ENCODE results near the gene TANGO2.

TANGO2 gene

GRCh38 chr22:20053407-20054033 lies 32.6 kb downstream of the TANGO2 start:
- no peaks in the 10 kb centered on the region for H3K27me3 Mint-ChIP-seq
- H3K9me3 Mint-ChIP-seq = no peaks in the 10 kb centered on the region
- peaks cover 5% of the 10 kb centered on the region for H3K4me1 Mint-ChIP-seq
- no peak for ATAC-seq
- H3K27ac Mint-ChIP-seq = peak overlapping the region in 1 of 2 donors; percentile 37
- no peak overlapping the region for H3K4me3 Mint-ChIP-seq
- no peak for DNase-seq

GRCh38 chr22:20054034-20054427 lies 33.1 kb downstream of the TANGO2 start:
- no peak for ATAC-seq
- no peaks in the 10 kb centered on the region for H3K27me3 Mint-ChIP-seq
- peak overlapping the region in 1 of 2 donors; percentile 81 for H3K27ac Mint-ChIP-seq
- H3K9me3 Mint-ChIP-seq = no peaks in the 10 kb centered on the region
- no peak overlapping the region for H3K4me3 Mint-ChIP-seq
- no peak for DNase-seq
- H3K4me1 Mint-ChIP-seq = peaks cover 10% of the 10 kb centered on the region

GRCh38 chr22:20054485-20054884 lies 33.6 kb downstream of the TANGO2 start:
- no peak for ATAC-seq
- no peak overlapping the region for H3K4me3 Mint-ChIP-seq

GRCh38 chr22:20055144-20055543 lies 34.2 kb downstream of the TANGO2 start:
- Mint-ChIP-seq H3K9me3 (no peaks in the 10 kb centered on the region), H3K4me3 (no peak overlapping the region), H3K27ac (peak overlapping the region in 1 of 2 donors; percentile 69), H3K4me1 (peaks cover 19% of the 10 kb centered on the region), H3K27me3 (no peaks in the 10 kb centered on the region)
- DNase-seq (no peak), ATAC-seq (no peak)

More at GRCh38 chr22:20054485-20054884, 33.6 kb downstream of the TANGO2 start:
- Mint-ChIP-seq H3K9me3 (no peaks in the 10 kb centered on the region), H3K27ac (peak overlapping the region in 1 of 2 donors; percentile 81), H3K4me1 (peaks cover 14% of the 10 kb centered on the region), H3K27me3 (no peaks in the 10 kb centered on the region)
- no peak for DNase-seq

GRCh38 chr22:20055654-20056053 lies 34.7 kb downstream of the TANGO2 start:
- Mint-ChIP-seq H3K4me1 (peaks cover 19% of the 10 kb centered on the region), H3K4me3 (no peak overlapping the region)

GRCh38 chr22:20056161-20056560 lies 35.3 kb downstream of the TANGO2 start:
- H3K9me3 Mint-ChIP-seq = no peaks in the 10 kb centered on the region
- ATAC-seq (no peak), DNase-seq (no peak)
- H3K4me3 Mint-ChIP-seq = no peak overlapping the region
- H3K4me1 Mint-ChIP-seq = peaks cover 24% of the 10 kb centered on the region
- H3K27me3 Mint-ChIP-seq = no peaks in the 10 kb centered on the region
- peak overlapping the region in 1 of 2 donors; percentile 80 for H3K27ac Mint-ChIP-seq

More at GRCh38 chr22:20055654-20056053, 34.7 kb downstream of the TANGO2 start:
- H3K27ac Mint-ChIP-seq = no peak overlapping the region
- no peaks in the 10 kb centered on the region for H3K27me3 Mint-ChIP-seq
- DNase-seq = no peak
- no peaks in the 10 kb centered on the region for H3K9me3 Mint-ChIP-seq
- ATAC-seq = no peak

- Mint-ChIP-seq H3K27ac (peak overlapping the region; percentile 75 to 91), H3K4me3 (no peak overlapping the region), H3K4me1 (peaks cover 27% of the 10 kb centered on the region), H3K27me3 (no peaks in the 10 kb centered on the region), H3K9me3 (no peaks in the 10 kb centered on the region)
- no peak for DNase-seq
- ATAC-seq = no peak
Observed at GRCh38 chr22:20056696-20057386, 35.9 kb downstream of the TANGO2 start.

GRCh38 chr22:20057596-20058268 lies 36.8 kb downstream of the TANGO2 start:
- H3K27me3 Mint-ChIP-seq = no peaks in the 10 kb centered on the region
- no peak overlapping the region for H3K4me3 Mint-ChIP-seq
- H3K27ac Mint-ChIP-seq = no peak overlapping the region

GRCh38 chr22:20058989-20059770 lies 38.3 kb downstream of the TANGO2 start:
- Mint-ChIP-seq H3K4me3 (no peak overlapping the region), H3K4me1 (peaks cover 31% of the 10 kb centered on the region), H3K9me3 (no peaks in the 10 kb centered on the region), H3K27ac (no peak overlapping the region), H3K27me3 (no peaks in the 10 kb centered on the region)
- DNase-seq = no peak
- no peak for ATAC-seq

More at GRCh38 chr22:20057596-20058268, 36.8 kb downstream of the TANGO2 start:
- Mint-ChIP-seq H3K9me3 (no peaks in the 10 kb centered on the region), H3K4me1 (peaks cover 31% of the 10 kb centered on the region)
- ATAC-seq (no peak), DNase-seq (no peak)

- ATAC-seq = no peak
- DNase-seq = no peak
- Mint-ChIP-seq H3K27me3 (no peaks in the 10 kb centered on the region), H3K4me1 (peaks cover 31% of the 10 kb centered on the region), H3K27ac (peak overlapping the region; percentile 78 to 84), H3K9me3 (no peaks in the 10 kb centered on the region), H3K4me3 (no peak overlapping the region)
Observed at GRCh38 chr22:20060700-20061480, 40.0 kb downstream of the TANGO2 start.

- ATAC-seq = no peak
- DNase-seq = no peak
- H3K27ac Mint-ChIP-seq = peak overlapping the region in 1 of 2 donors; percentile 93
- H3K27me3 Mint-ChIP-seq = no peaks in the 10 kb centered on the region
- no peak overlapping the region for H3K4me3 Mint-ChIP-seq
- H3K9me3 Mint-ChIP-seq = no peaks in the 10 kb centered on the region
- H3K4me1 Mint-ChIP-seq = peaks cover 28% of the 10 kb centered on the region
Observed at GRCh38 chr22:20061481-20061861, 40.6 kb downstream of the TANGO2 start.

GRCh38 chr22:20062043-20062765 lies 41.3 kb downstream of the TANGO2 start:
- Mint-ChIP-seq H3K27me3 (no peaks in the 10 kb centered on the region), H3K27ac (peak overlapping the region in 1 of 2 donors; percentile 93), H3K9me3 (no peaks in the 10 kb centered on the region), H3K4me1 (peaks cover 26% of the 10 kb centered on the region), H3K4me3 (no peak overlapping the region)
- no peak for DNase-seq
- peak; percentile 22 for ATAC-seq

- Mint-ChIP-seq H3K4me1 (peaks cover 26% of the 10 kb centered on the region), H3K27ac (peak overlapping the region in 1 of 2 donors; percentile 87), H3K9me3 (no peaks in the 10 kb centered on the region), H3K4me3 (no peak overlapping the region), H3K27me3 (no peaks in the 10 kb centered on the region)
- DNase-seq (no peak), ATAC-seq (no peak)
Observed at GRCh38 chr22:20062766-20063083, 41.8 kb downstream of the TANGO2 start.

GRCh38 chr22:20063271-20064139 lies 42.6 kb downstream of the TANGO2 start:
- DNase-seq = no peak
- Mint-ChIP-seq H3K27me3 (no peaks in the 10 kb centered on the region), H3K4me1 (peaks cover 26% of the 10 kb centered on the region), H3K9me3 (no peaks in the 10 kb centered on the region), H3K27ac (no peak overlapping the region), H3K4me3 (no peak overlapping the region)
- ATAC-seq = no peak

Data from stimulated activated naive CD8-positive, alpha-beta T cell treated with anti-CD3 and anti-CD28 coated beads, Interleukin-15, amount 100 ng/mL, for 72 hours (primary cell).